HG02981 (cell line): ENCODE measurements around the gene SSC4D.
A peak's percentile ranks its signal among the peaks of the same experiment; 100 is the strongest.
"Not testable (repeated sequence)": the region's sequence is repeated elsewhere in the genome, so short reads cannot be mapped to it uniquely, and the experiment has no call there.

ENCODE experiments used
- ATAC-seq: cut with Tn5 transposase; IDR thresholded peaks from one replicate; pipeline ENCODE4 v1.9.1; 2021; ENCODE audit warnings: mild to moderate bottlenecking, moderate library complexity; ENCODE audit not compliant: unreplicated experiment

The SSC4D gene

GRCh38 chr7:76409537-76409936 lies at the start of gene SSC4D:
TSS of gene SSC4D (minus strand) at chr7:76409697. CDS start at chr7:76404439, 5,258 bp downstream.
- no peak for ATAC-seq

DNA sequence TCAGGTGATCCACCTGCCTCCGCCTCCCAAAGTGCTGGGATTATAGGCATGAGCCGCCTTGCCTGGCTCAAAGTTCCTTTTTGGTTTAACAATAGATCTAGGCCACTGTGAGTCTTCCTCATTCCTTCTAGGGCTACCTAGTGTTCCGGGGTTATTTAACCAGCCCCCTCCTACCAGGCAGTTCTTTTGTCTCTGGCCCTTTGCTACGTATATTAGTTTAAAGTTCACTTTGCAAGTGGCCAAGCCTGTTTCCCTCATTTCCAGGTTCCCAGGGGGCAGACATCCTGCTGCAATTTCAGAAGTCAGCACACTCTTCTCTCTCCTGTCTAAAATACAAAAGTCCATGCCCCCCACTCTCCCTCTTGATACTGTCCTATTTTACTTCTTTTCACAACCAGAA lies 49.0 kb upstream of the SSC4D start:
- ATAC-seq, result not testable (repeated sequence)

GRCh38 chr7:76457017-76457416 lies 47.5 kb upstream of the SSC4D start:
- not testable (repeated sequence) for ATAC-seq

- peak; percentile 67 for ATAC-seq
Observed at GRCh38 chr7:76445577-76446008, 36.1 kb upstream of the SSC4D start.

DNA sequence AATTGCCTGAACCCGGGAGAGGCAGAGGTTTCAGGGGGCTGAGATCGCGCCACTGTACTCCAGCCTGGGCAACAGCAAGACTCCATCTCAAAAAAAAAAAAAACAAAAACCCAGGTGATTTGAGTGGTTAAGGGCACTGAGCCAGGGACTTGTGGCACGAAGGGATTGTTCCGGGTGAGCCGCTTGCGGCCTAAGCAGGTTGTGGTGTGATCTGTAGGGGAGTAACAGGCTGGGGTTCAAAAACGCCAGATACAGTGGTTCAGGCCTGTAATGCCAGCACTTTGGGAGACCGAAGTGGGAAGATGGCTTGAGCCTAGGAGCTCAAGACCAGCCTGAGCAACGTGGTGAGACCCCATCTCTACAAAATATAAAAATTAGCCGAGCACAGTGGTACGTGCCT lies 34.3 kb upstream of the SSC4D start:
- ATAC-seq, result peak; percentile 40

GRCh38 chr7:76442664-76443446 lies 33.4 kb upstream of the SSC4D start:
- not testable (repeated sequence) for ATAC-seq

GRCh38 chr7:76441792-76442191 lies 32.3 kb upstream of the SSC4D start:
- peak; percentile 39 for ATAC-seq

- ATAC-seq, result not testable (repeated sequence)
Observed at GRCh38 chr7:76440404-76440803, 30.9 kb upstream of the SSC4D start.

GRCh38 chr7:76439120-76439888 lies 29.8 kb upstream of the SSC4D start:
- not testable (repeated sequence) for ATAC-seq

GRCh38 chr7:76437873-76438272 lies 28.4 kb upstream of the SSC4D start:
- peak; percentile 77 for ATAC-seq

GRCh38 chr7:76430836-76431235 lies 21.3 kb upstream of the SSC4D start:
- ATAC-seq, result no peak

DNA sequence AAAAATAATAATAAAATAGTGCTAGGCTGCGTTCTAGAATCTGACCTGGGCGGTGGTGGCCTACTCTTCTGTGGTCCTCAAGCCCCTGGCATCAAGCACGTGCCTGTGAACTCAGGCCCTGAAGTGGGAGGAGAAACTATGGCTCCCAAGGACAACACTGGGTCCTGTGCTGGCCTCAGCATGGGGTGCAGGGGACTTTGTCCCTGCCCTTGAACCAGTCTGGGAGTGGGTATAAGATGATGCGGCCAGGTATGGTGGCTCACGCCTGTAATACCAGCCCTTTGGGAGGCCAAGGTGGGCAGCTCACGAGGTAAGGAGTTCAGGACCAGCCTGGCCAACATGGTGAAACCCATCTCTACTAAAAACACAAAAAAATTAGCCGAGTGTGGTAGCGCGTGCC lies 20.7 kb upstream of the SSC4D start:
- no peak for ATAC-seq

- no peak for ATAC-seq
Observed at GRCh38 chr7:76428868-76429805, 19.6 kb upstream of the SSC4D start.

DNA sequence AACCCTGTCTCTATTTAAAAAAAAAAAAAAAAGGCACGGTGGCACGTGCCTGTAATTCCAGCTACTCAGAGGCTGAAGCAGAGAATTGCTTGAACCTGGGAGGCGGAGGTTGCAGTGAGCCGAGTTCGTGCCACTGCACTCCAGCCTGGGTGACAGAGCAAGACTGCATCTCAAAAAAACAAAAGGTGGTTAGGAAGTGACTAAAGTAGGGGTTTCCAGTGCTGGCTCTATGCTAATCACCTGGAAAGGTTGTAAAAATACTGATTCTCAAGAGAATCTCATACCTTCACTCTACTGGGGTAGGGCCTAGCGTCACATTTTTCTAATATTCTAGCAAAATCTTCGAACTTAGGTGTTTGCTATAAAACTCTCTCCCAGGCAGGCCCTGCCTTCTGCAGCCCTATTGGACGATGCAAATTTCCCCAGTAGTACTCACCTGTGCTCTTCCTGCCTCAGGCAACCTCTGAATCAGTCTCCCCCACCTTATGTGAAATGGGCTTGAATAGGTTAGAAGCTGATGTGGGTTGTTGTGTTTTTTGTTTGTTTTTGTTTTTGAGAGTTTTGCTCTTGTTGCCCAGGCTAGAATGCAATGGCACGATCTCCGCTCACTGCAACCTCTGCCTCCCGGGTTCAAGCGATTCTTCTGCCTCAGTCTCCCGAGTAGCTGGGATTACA lies 18.8 kb upstream of the SSC4D start:
- no peak for ATAC-seq

DNA sequence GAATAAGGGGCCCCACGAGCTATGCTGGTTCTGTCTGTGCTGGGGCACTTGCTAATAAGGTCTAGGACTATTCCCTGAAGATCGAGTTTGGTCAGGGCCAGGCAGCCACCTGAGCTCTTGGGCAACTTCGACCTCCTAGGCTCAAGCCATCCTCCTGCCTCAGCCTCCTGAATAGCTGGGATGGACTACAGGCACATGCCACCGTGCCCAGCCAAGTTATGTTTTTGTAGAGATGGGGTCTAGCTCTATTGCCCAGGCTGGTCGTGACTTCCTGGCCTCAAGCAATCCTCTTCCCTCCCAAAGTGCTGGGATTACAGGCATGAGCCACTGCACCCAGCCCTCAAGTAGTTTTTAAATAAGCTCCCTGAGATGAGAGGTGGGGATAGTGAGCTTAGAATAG lies 18.1 kb upstream of the SSC4D start:
- ATAC-seq, result no peak

- no peak for ATAC-seq
Observed at GRCh38 chr7:76426246-76426645, 16.7 kb upstream of the SSC4D start.

DNA sequence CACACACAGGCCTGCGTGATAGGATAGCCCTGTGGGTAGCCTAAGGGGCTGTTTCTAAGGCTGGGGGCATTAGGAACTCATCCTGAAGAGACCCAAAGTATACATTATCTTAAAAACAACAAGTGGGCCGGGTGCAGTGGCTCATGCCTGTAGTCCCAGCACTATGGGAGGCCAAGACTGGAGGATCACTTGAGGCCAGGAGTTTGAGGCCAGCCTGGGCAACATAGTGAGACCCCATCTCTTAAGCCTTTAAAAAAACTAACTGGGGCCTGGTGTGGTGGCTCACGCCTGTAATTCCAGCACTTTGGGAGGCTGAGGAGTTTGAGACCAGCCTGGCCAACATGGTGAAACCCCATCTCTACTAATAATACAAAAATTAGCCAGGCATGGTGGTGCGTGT lies 16.1 kb upstream of the SSC4D start:
- not testable (repeated sequence) for ATAC-seq

DNA sequence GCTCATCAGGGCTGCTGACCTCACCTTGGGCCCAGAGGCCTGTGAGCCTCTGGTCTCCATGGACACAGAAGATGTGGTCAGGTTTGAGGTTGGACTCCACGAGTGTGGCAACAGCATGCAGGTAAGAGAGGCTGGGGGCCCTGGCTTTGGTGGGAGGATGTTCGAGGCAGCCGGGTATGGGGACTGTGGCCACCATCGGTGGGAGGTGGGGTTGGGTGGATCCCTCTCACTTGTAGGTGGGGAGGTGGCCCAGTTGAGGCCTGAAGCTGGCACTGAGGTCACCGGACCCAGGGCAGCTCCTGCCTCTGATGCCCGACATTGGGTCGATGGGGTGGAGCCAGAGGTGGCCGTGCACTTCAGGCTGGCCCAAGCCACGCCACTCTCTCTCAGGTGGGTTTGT lies 15.7 kb upstream of the SSC4D start:
- ATAC-seq, result no peak

DNA sequence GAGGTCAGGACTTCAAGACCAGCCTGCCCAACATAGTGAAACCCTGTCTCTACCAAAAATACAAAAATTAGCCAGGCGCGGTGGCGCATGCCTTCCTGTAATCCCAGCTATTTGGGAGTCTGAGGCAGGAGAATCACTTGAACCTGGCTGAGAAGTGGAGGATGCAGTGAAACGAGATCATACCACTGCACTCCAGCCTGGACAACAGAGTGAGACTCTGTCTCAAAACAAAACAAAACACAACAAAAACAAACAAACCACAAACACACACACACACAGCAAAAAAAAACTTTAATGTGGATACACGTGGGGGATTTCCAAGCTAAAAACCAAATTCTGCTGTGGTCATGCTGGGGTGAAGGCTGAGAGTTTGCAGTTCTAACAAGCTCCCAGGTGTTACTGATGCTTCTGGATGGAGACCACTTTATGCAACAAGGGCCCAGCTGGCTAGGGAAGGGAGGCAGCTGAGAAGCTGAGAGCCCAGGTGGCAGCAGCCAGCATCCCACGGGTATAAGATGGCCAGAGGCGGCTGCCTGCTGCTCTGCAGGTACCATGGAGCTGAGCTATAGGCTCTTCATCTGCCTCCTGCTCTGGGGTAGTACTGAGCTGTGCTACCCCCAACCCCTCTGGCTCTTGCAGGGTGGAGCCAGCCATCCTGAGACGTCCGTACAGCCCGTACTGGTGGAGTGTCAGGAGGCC lies 15.1 kb upstream of the SSC4D start, which contains the start of gene ZP3:
Gene ZP3 (plus strand): TSS at position 538 of the 699 bp plus-strand sequence. CDS start 15 bp downstream, at position 553.
- ATAC-seq, result no peak
